Panc1 (cell line): ENCODE data around the gene NFU1.

Experiments
- SIN3A ChIP-seq: IDR thresholded peaks from 2 replicates; pipeline ENCODE4 v1.6.1; 2012; ENCODE audit warnings: low read depth, mild to moderate bottlenecking, low read length, moderate library complexity, borderline replicate concordance; ENCODE audit not compliant: insufficient read depth
- TCF7L2 ChIP-seq: IDR thresholded peaks from 2 replicates; pipeline ENCODE4 v1.6.1; 2011; ENCODE audit warnings: mild to moderate bottlenecking, low read depth, low read length, inconsistent platforms
- TF ChIP-seq, protein P1 (sequence below): fragments of 450-650 bp; IDR thresholded peaks from 2 replicates; pipeline ENCODE4 v1.5.1; 2017; ENCODE audit warnings: mild to moderate bottlenecking

DNA sequence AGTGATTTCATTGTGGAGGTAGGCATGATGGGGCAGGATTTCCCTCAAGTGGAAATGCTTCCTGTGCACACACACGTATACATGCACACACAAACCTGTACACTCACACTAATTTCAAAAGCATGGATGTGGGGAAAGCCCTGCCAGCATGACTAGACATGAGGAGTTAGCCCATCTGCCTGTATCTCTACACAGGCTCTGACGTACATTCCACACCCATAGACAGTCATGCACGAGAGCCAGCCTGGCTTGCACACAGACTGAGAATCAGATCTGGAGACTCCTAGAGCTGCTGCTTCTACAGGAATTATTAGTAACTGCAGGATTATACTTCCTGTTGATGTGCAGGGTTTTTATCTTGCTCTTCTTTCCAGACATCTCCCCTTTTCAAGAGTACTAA is 27.3 kb upstream of the NFU1 start:
- TF ChIP-seq SIN3A (no peak), TCF7L2 (no peak)
- TF ChIP-seq, protein P1, sequence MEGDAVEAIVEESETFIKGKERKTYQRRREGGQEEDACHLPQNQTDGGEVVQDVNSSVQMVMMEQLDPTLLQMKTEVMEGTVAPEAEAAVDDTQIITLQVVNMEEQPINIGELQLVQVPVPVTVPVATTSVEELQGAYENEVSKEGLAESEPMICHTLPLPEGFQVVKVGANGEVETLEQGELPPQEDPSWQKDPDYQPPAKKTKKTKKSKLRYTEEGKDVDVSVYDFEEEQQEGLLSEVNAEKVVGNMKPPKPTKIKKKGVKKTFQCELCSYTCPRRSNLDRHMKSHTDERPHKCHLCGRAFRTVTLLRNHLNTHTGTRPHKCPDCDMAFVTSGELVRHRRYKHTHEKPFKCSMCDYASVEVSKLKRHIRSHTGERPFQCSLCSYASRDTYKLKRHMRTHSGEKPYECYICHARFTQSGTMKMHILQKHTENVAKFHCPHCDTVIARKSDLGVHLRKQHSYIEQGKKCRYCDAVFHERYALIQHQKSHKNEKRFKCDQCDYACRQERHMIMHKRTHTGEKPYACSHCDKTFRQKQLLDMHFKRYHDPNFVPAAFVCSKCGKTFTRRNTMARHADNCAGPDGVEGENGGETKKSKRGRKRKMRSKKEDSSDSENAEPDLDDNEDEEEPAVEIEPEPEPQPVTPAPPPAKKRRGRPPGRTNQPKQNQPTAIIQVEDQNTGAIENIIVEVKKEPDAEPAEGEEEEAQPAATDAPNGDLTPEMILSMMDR: no peak
